Hair follicular keratinocyte (primary cell): ENCODE measurements around the gene GALNT11. TPM values are rescaled to one million over a fixed set of nuclear protein-coding genes. Genes with fewer than 3 reads are reported as not detected.

Source experiments
- total RNA-seq: library from RNA; depleted of rRNA; stranded (reverse); fragments of >200 nt; gene quantifications from 2 replicates; pipeline ENCODE4 v1.2.3, GENCODE V29; 2015

The GALNT11 gene
- 33.6 and 35.4 TPM in 2 replicates for total RNA-seq

GRCh38 chr7:152025077-152025936 is at the start of gene GALNT11:
GALNT11 (plus strand) TSS chr7:152025674; CDS start chr7:152094228, 68,554 bp downstream.

Other genes with a start within 250 kb of the GALNT11 start
- gene PRKAG2, start 148.6 kb upstream of the GALNT11 start, total RNA-seq, result 17.3 and 20.6 TPM in 2 replicates
- gene GALNTL5, start 69.2 kb upstream of the GALNT11 start, total RNA-seq, result not detected in 2 replicates